Mesendoderm (in vitro differentiated cells): Measurements from ENCODE around the gene LNX2.
"Not testable (repeated sequence)": the region's sequence is repeated elsewhere in the genome, so short reads cannot be mapped to it uniquely, and the experiment has no call there.

ENCODE experiments used
- DNase-seq: peaks from one replicate; pipeline ENCODE4 v3.0.0; 2013
- H2AK5ac ChIP-seq: 2 replicates; pipeline ENCODE4 v1.6.1; 2013; ENCODE audit warnings: low read length, inconsistent platforms
- H2BK120ac ChIP-seq: 2 replicates; pipeline ENCODE4 v1.6.1; 2013; ENCODE audit warnings: low read depth, mild to moderate bottlenecking, low read length, moderate library complexity, mixed read lengths
- H2BK15ac ChIP-seq: replicated peaks from 2 replicates; pipeline ENCODE4 v1.6.1; 2013; ENCODE audit warnings: low read depth, mild to moderate bottlenecking, moderate library complexity
- H2BK5ac ChIP-seq: 2 replicates; pipeline ENCODE4 v1.6.1; 2013; ENCODE audit warnings: low read length, inconsistent platforms
- H3K18ac ChIP-seq: 2 replicates; pipeline ENCODE4 v1.6.1; 2013; ENCODE audit warnings: mild to moderate bottlenecking, low read length, mixed read lengths
- H3K23ac ChIP-seq: one replicate; pipeline ENCODE4 v1.6.1; 2013; ENCODE audit warnings: low read length
- H3K27ac ChIP-seq: 2 replicates; pipeline ENCODE4 v1.5.1; 2013; ENCODE audit warnings: low read depth, mild to moderate bottlenecking, inconsistent platforms, low read length, moderate library complexity
- H3K27me3 ChIP-seq: 2 replicates; pipeline ENCODE4 v1.6.1; 2013; ENCODE audit warnings: low read length, control low read depth, mild to moderate bottlenecking, inconsistent platforms; ENCODE audit not compliant: insufficient read depth, poor library complexity
- H3K36me3 ChIP-seq: 2 replicates; pipeline ENCODE4 v1.6.1; 2013; ENCODE audit warnings: low read length, inconsistent platforms; ENCODE audit not compliant: control insufficient read depth, insufficient read depth
- H3K4ac ChIP-seq: one replicate; pipeline ENCODE4 v1.6.1; 2013; ENCODE audit warnings: low read depth, mild to moderate bottlenecking, low read length, moderate library complexity
- H3K4me1 ChIP-seq: 2 replicates; pipeline ENCODE4 v1.6.1; 2013; ENCODE audit warnings: low read depth, low read length, inconsistent platforms; ENCODE audit not compliant: control insufficient read depth
- H3K4me2 ChIP-seq: 2 replicates; pipeline ENCODE4 v1.6.1; 2013; ENCODE audit warnings: low read length
- H3K4me3 ChIP-seq: 2 replicates; pipeline ENCODE4 v1.5.1; 2013; ENCODE audit warnings: mild to moderate bottlenecking, low read length
- H3K56ac ChIP-seq: one replicate; pipeline ENCODE4 v1.6.1; 2013; ENCODE audit warnings: low read length
- H3K79me1 ChIP-seq: 2 replicates; pipeline ENCODE4 v1.6.1; 2013; ENCODE audit warnings: low read length, inconsistent platforms
- H3K79me2 ChIP-seq: 2 replicates; pipeline ENCODE4 v1.6.1; 2013; ENCODE audit warnings: mild to moderate bottlenecking, low read length; ENCODE audit not compliant: control insufficient read depth, insufficient read depth
- H3K9ac ChIP-seq: 2 replicates; pipeline ENCODE4 v1.6.1; 2013; ENCODE audit warnings: low read length, inconsistent platforms
- H4K5ac ChIP-seq: one replicate; pipeline ENCODE4 v1.6.1; 2013; ENCODE audit warnings: low read length
- H4K8ac ChIP-seq: one replicate; pipeline ENCODE4 v1.6.1; 2013; ENCODE audit warnings: low read depth, mild to moderate bottlenecking, control low read depth, low read length, moderate library complexity
- WGBS: extraction: QIAGEN DNeasy Blood & Tissue Kit; methylation state at CpG from one replicate; pipeline ENCODE4 v1.1.7; 2013; ENCODE audit warnings: low lambda C conversion rate, missing lambda C conversion rate; ENCODE audit not compliant: insufficient coverage; ENCODE audit errors: extremely low coverage; 5-methylcytosine and 5-hydroxymethylcytosine counted together

Gene LNX2

DNA sequence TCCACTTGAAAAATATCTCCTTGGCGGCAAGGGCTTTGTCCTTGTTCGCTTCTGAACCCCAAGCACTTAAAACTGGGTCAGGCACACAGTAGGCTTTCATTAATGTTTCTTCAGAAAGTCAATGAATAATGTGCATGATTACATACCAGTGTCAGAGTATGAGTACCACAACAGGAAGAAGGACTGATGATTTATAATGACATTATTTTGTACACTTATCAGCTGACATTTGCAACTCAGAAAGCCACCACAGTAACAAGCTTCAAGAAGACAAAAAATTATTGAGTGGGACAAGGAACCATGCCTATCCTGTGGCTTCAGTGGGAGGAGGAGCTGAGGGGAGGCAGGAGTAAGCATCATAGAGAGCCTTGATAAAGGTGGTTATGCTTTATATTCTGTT is 11.3 kb upstream of the LNX2 start:
- no peak overlapping the region for H4K8ac ChIP-seq
- no peak overlapping the region for H3K23ac ChIP-seq
- H2BK5ac ChIP-seq, result no peak overlapping the region
- H3K27ac ChIP-seq, result no peak overlapping the region
- no peak overlapping the region for H2BK15ac ChIP-seq
- H3K4me3 ChIP-seq, result no peak overlapping the region
- H3K36me3 ChIP-seq, result peaks cover 2% of the 10 kb centered on the region
- no peak overlapping the region for H2AK5ac ChIP-seq
- no CpG with 5 or more reads among the region's 2 CpGs for WGBS
- H3K4me2 ChIP-seq, result no peak overlapping the region
- no peaks in the 10 kb centered on the region for H3K27me3 ChIP-seq
- H3K18ac ChIP-seq, result no peak overlapping the region
- no peak overlapping the region for H2BK120ac ChIP-seq
- no peak overlapping the region for H3K4ac ChIP-seq
- no peak overlapping the region for H4K5ac ChIP-seq
- peaks cover 18% of the 10 kb centered on the region for H3K79me1 ChIP-seq
- H3K9ac ChIP-seq, result no peak overlapping the region
- H3K79me2 ChIP-seq, result peaks cover 14% of the 10 kb centered on the region
- H3K4me1 ChIP-seq, result no peaks in the 10 kb centered on the region
- DNase-seq, result no peak
- no peak overlapping the region for H3K56ac ChIP-seq

- Histone ChIP-seq H3K27ac (no peak overlapping the region), H3K4me3 (no peak overlapping the region), H2BK15ac (no peak overlapping the region), H3K79me2 (peaks cover 15% of the 10 kb centered on the region), H3K18ac (no peak overlapping the region), H3K9ac (no peak overlapping the region), H3K27me3 (no peaks in the 10 kb centered on the region), H3K36me3 (peaks cover 2% of the 10 kb centered on the region), H3K4me2 (no peak overlapping the region), H4K5ac (no peak overlapping the region), H3K4ac (no peak overlapping the region), H3K4me1 (no peaks in the 10 kb centered on the region), H2BK5ac (no peak overlapping the region), H2AK5ac (no peak overlapping the region), H3K23ac (no peak overlapping the region), H4K8ac (no peak overlapping the region), H3K56ac (no peak overlapping the region), H2BK120ac (no peak overlapping the region), H3K79me1 (peaks cover 19% of the 10 kb centered on the region)
- DNase-seq, result no peak
- WGBS, result no CpG with 5 or more reads among the region's 4 CpGs
Observed at GRCh38 chr13:27631156-27631555, 10.8 kb upstream of the LNX2 start.

- H3K56ac ChIP-seq, H3K36me3 ChIP-seq, H2AK5ac ChIP-seq, H3K27ac ChIP-seq, H3K4me2 ChIP-seq, H3K4ac ChIP-seq, H3K27me3 ChIP-seq, H2BK5ac ChIP-seq, H3K9ac ChIP-seq, H3K23ac ChIP-seq, H4K8ac ChIP-seq, H2BK15ac ChIP-seq, H2BK120ac ChIP-seq, H4K5ac ChIP-seq, H3K18ac ChIP-seq, H3K4me3 ChIP-seq, DNase-seq, H3K4me1 ChIP-seq: not testable (repeated sequence)
- Histone ChIP-seq H3K79me1 (peaks cover 28% of the 10 kb centered on the region), H3K79me2 (peaks cover 25% of the 10 kb centered on the region)
- WGBS, result 100% methylated on average over 1 of the region's 4 CpGs
Observed at GRCh38 chr13:27628766-27629165, 8.4 kb upstream of the LNX2 start.

DNA sequence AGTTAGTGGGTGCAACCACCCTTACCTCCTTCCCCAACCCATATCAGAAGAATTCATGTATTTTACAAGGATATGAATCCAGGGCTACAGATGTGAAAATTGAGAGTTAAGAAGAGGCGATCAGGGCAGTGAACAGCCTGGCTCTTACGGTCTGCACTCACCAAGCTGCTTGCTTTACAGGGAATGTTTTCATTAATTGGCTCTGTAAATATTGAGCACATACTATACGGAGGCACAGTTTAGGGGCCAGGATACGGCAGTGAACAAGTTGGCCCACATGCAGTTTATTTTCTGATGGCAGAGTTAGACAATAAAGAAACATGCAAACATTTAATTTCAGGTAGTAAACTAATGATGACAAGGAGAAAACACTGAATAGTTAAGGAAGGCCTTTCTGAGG is 7.8 kb upstream of the LNX2 start:
- no peak overlapping the region for H3K4me3 ChIP-seq
- H3K4ac ChIP-seq, result no peak overlapping the region
- H3K4me1 ChIP-seq, result peaks cover 4% of the 10 kb centered on the region
- H3K18ac ChIP-seq, result no peak overlapping the region
- H2BK15ac ChIP-seq, result no peak overlapping the region
- no peak overlapping the region for H3K9ac ChIP-seq
- H2BK5ac ChIP-seq, result no peak overlapping the region
- no peak overlapping the region for H4K5ac ChIP-seq
- H3K79me2 ChIP-seq, result peaks cover 31% of the 10 kb centered on the region
- no peak overlapping the region for H3K27ac ChIP-seq
- no peak for DNase-seq
- WGBS, result no CpG with 5 or more reads among the region's 4 CpGs
- H3K23ac ChIP-seq, result no peak overlapping the region
- H3K27me3 ChIP-seq, result no peaks in the 10 kb centered on the region
- peaks cover 28% of the 10 kb centered on the region for H3K79me1 ChIP-seq
- no peak overlapping the region for H4K8ac ChIP-seq
- no peak overlapping the region for H2BK120ac ChIP-seq
- H3K56ac ChIP-seq, result no peak overlapping the region
- H3K4me2 ChIP-seq, result no peak overlapping the region
- H3K36me3 ChIP-seq, result peaks cover 6% of the 10 kb centered on the region
- H2AK5ac ChIP-seq, result no peak overlapping the region

GRCh38 chr13:27627380-27627779 is 7.1 kb upstream of the LNX2 start:
- DNase-seq, result no peak
- H3K4ac ChIP-seq, result no peak overlapping the region
- H3K56ac ChIP-seq, result no peak overlapping the region
- no peaks in the 10 kb centered on the region for H3K27me3 ChIP-seq
- H3K4me1 ChIP-seq, result peaks cover 6% of the 10 kb centered on the region
- no peak overlapping the region for H2AK5ac ChIP-seq
- H3K79me2 ChIP-seq, result peaks cover 38% of the 10 kb centered on the region
- H3K18ac ChIP-seq, result no peak overlapping the region
- no peak overlapping the region for H3K27ac ChIP-seq
- no peak overlapping the region for H3K4me2 ChIP-seq
- WGBS, result no CpG with 5 or more reads among the region's 3 CpGs
- no peak overlapping the region for H2BK15ac ChIP-seq
- no peak overlapping the region for H3K9ac ChIP-seq
- no peak overlapping the region for H3K23ac ChIP-seq
- no peak overlapping the region for H4K8ac ChIP-seq
- H3K4me3 ChIP-seq, result no peak overlapping the region
- H2BK5ac ChIP-seq, result no peak overlapping the region
- peaks cover 27% of the 10 kb centered on the region for H3K79me1 ChIP-seq
- no peak overlapping the region for H4K5ac ChIP-seq
- H2BK120ac ChIP-seq, result no peak overlapping the region
- H3K36me3 ChIP-seq, result peaks cover 4% of the 10 kb centered on the region

- Histone ChIP-seq H3K18ac (no peak overlapping the region), H3K4me3 (no peak overlapping the region), H3K36me3 (peaks cover 4% of the 10 kb centered on the region), H3K79me2 (peaks cover 45% of the 10 kb centered on the region), H2AK5ac (no peak overlapping the region), H2BK5ac (no peak overlapping the region), H3K9ac (no peak overlapping the region), H3K27me3 (no peaks in the 10 kb centered on the region), H3K79me1 (peaks cover 27% of the 10 kb centered on the region), H3K4me1 (peaks cover 6% of the 10 kb centered on the region), H3K4ac (no peak overlapping the region), H4K8ac (no peak overlapping the region), H2BK15ac (no peak overlapping the region), H3K27ac (no peak overlapping the region), H4K5ac (no peak overlapping the region), H2BK120ac (no peak overlapping the region), H3K23ac (no peak overlapping the region), H3K4me2 (no peak overlapping the region), H3K56ac (no peak overlapping the region)
- no CpG with 5 or more reads among the region's 2 CpGs for WGBS
- no peak for DNase-seq
Observed at GRCh38 chr13:27625839-27626238, 5.5 kb upstream of the LNX2 start.
